ENCODE data around the gene LHX4.

Gene LHX4

GRCh38 chr1:180251526-180252305 is 21.7 kb downstream of the LHX4 start:
- no peak for DNase-seq
- in situ Hi-C loops (cut with HindIII; ENCODE audit: low pct_ligation_motif_present, low pct_unique_long_range_greater_than_20kb, low sequenced_read_pairs) = no loop called here

GRCh38 chr1:180252638-180253536 is 22.8 kb downstream of the LHX4 start:
- DNase-seq = peak; percentile 76
- in situ Hi-C loops (cut with HindIII; ENCODE audit: low pct_ligation_motif_present, low pct_unique_long_range_greater_than_20kb, low sequenced_read_pairs) = no loop called here

- in situ Hi-C loops (cut with HindIII; ENCODE audit: low pct_ligation_motif_present, low pct_unique_long_range_greater_than_20kb, low sequenced_read_pairs) = no loop called here
- DNase-seq = no peak
Observed at GRCh38 chr1:180253585-180254495, 23.8 kb downstream of the LHX4 start.

GRCh38 chr1:180254496-180254819 is 24.4 kb downstream of the LHX4 start:
- DNase-seq = no peak
- in situ Hi-C loops (cut with HindIII; ENCODE audit: low pct_ligation_motif_present, low pct_unique_long_range_greater_than_20kb, low sequenced_read_pairs) = no loop called here

- DNase-seq = no peak
- in situ Hi-C loops (cut with HindIII; ENCODE audit: low pct_ligation_motif_present, low pct_unique_long_range_greater_than_20kb, low sequenced_read_pairs) = no loop called here
Observed at GRCh38 chr1:180254854-180255253, 24.8 kb downstream of the LHX4 start.

- in situ Hi-C loops (cut with HindIII; ENCODE audit: low pct_ligation_motif_present, low pct_unique_long_range_greater_than_20kb, low sequenced_read_pairs) = no loop called here
Observed at GRCh38 chr1:180255536-180256340, 25.7 kb downstream of the LHX4 start.

GRCh38 chr1:180256341-180257027 is 26.4 kb downstream of the LHX4 start:
- DNase-seq = no peak
- in situ Hi-C loops (cut with HindIII; ENCODE audit: low pct_ligation_motif_present, low pct_unique_long_range_greater_than_20kb, low sequenced_read_pairs) = no loop called here

More at GRCh38 chr1:180255536-180256340, 25.7 kb downstream of the LHX4 start:
- no peak for DNase-seq

GRCh38 chr1:180257028-180257386 is 26.9 kb downstream of the LHX4 start:
- in situ Hi-C loops (cut with HindIII; ENCODE audit: low pct_ligation_motif_present, low pct_unique_long_range_greater_than_20kb, low sequenced_read_pairs) = no loop called here
- DNase-seq = no peak

GRCh38 chr1:180257486-180257885 is 27.4 kb downstream of the LHX4 start:
- in situ Hi-C loops (cut with HindIII; ENCODE audit: low pct_ligation_motif_present, low pct_unique_long_range_greater_than_20kb, low sequenced_read_pairs) = no loop called here
- DNase-seq = no peak

- in situ Hi-C loops (cut with HindIII; ENCODE audit: low pct_ligation_motif_present, low pct_unique_long_range_greater_than_20kb, low sequenced_read_pairs) = no loop called here
- DNase-seq = no peak
Observed at GRCh38 chr1:180258290-180258689, 28.2 kb downstream of the LHX4 start.

GRCh38 chr1:180258935-180259334 is 28.9 kb downstream of the LHX4 start:
- DNase-seq = no peak
- in situ Hi-C loops (cut with HindIII; ENCODE audit: low pct_ligation_motif_present, low pct_unique_long_range_greater_than_20kb, low sequenced_read_pairs) = no loop called here

GRCh38 chr1:180259431-180260338 is 29.6 kb downstream of the LHX4 start:
- in situ Hi-C loops (cut with HindIII; ENCODE audit: low pct_ligation_motif_present, low pct_unique_long_range_greater_than_20kb, low sequenced_read_pairs) = no loop called here
- no peak for DNase-seq

GRCh38 chr1:180260541-180260940 is 30.5 kb downstream of the LHX4 start:
- in situ Hi-C loops (cut with HindIII; ENCODE audit: low pct_ligation_motif_present, low pct_unique_long_range_greater_than_20kb, low sequenced_read_pairs) = no loop called here
- DNase-seq = no peak

GRCh38 chr1:180261030-180261429 is 31.0 kb downstream of the LHX4 start:
- in situ Hi-C loops (cut with HindIII; ENCODE audit: low pct_ligation_motif_present, low pct_unique_long_range_greater_than_20kb, low sequenced_read_pairs) = no loop called here
- DNase-seq = no peak

- DNase-seq = peak; percentile 45
- in situ Hi-C loops (cut with HindIII; ENCODE audit: low pct_ligation_motif_present, low pct_unique_long_range_greater_than_20kb, low sequenced_read_pairs) = no loop called here
Observed at GRCh38 chr1:180261524-180262155, 31.6 kb downstream of the LHX4 start.

Data from ACHN (cell line).